Measurements from ENCODE around the gene LSAMP. TPM values are rescaled to one million over a fixed set of nuclear protein-coding genes. Genes with fewer than 3 reads are reported as not detected.

LSAMP gene
- total RNA-seq, 1 experiment from 2014 or later, result 5.7 TPM

- no peak for TF ChIP-seq PRDM15 (CRISPR knock-in tag; IDR thresholded peaks at IDR 0.05)
- TF ChIP-seq PREB (CRISPR knock-in tag; IDR thresholded peaks at IDR 0.05; ENCODE audit: borderline replicate concordance), result no peak
- TF ChIP-seq CTCF (IDR thresholded peaks at IDR 0.05), result no peak
- TF ChIP-seq MYBL2 (CRISPR knock-in tag; IDR thresholded peaks at IDR 0.05), result no peak
- TF ChIP-seq JUN (CRISPR knock-in tag; IDR thresholded peaks at IDR 0.05), result no peak
These were observed 376.3 kb downstream of the LSAMP start (continued) for GRCh38 chr3:116069024-116069423.

GRCh38 chr3:116067326-116067725, 378.0 kb downstream of the LSAMP start:
- POLR2A ChIA-PET, result no interaction called here
- no peak for DNase-seq (ENCODE audit: low spot score)
- H3K4me1 Mint-ChIP-seq, result no peaks in the 10 kb centered on the region
- no peak overlapping the region for H3K27ac Mint-ChIP-seq
- ATAC-seq, result no peak
- no peaks in the 10 kb centered on the region for H3K36me3 Mint-ChIP-seq
- H3K27me3 Mint-ChIP-seq (ENCODE audit: low read depth), result no peaks in the 10 kb centered on the region
- H3K4me3 Mint-ChIP-seq, result no peak overlapping the region
- CTCF ChIA-PET, result no interaction called here
- H3K9me3 Mint-ChIP-seq, result no peaks in the 10 kb centered on the region
- no peak for TF ChIP-seq PREB (CRISPR knock-in tag; IDR thresholded peaks at IDR 0.05; ENCODE audit: borderline replicate concordance)
- TF ChIP-seq NR2C2 (CRISPR knock-in tag; IDR thresholded peaks at IDR 0.05), result no peak
- TF ChIP-seq STAT6 (CRISPR knock-in tag; conservative IDR thresholded peaks at IDR 0.05; ENCODE audit: low read depth), result no peak
- no peak for TF ChIP-seq NFYB (CRISPR knock-in tag; conservative IDR thresholded peaks at IDR 0.05; ENCODE audit: low read depth)
- TF ChIP-seq ELF4 (CRISPR knock-in tag; IDR thresholded peaks at IDR 0.05; ENCODE audit: low read depth), result no peak
- no peak for TF ChIP-seq ZNF423 (CRISPR knock-in tag; IDR thresholded peaks at IDR 0.05)
- TF ChIP-seq NR3C1 (CRISPR knock-in tag; conservative IDR thresholded peaks at IDR 0.05; ENCODE audit: low read depth), result no peak
- no peak for TF ChIP-seq CREB1 (CRISPR knock-in tag; IDR thresholded peaks at IDR 0.05)
- no peak for TF ChIP-seq PRRX2 (CRISPR knock-in tag; IDR thresholded peaks at IDR 0.05)
- no peak for TF ChIP-seq CDX4 (CRISPR knock-in tag; IDR thresholded peaks at IDR 0.05; ENCODE audit: borderline replicate concordance)
- TF ChIP-seq ESRRA (CRISPR knock-in tag; IDR thresholded peaks at IDR 0.05; ENCODE audit: borderline replicate concordance), result no peak
